ENCODE data around the gene BTBD18.
A peak's percentile ranks its signal among the peaks of the same experiment; 100 is the strongest.

BTBD18 gene

DNA sequence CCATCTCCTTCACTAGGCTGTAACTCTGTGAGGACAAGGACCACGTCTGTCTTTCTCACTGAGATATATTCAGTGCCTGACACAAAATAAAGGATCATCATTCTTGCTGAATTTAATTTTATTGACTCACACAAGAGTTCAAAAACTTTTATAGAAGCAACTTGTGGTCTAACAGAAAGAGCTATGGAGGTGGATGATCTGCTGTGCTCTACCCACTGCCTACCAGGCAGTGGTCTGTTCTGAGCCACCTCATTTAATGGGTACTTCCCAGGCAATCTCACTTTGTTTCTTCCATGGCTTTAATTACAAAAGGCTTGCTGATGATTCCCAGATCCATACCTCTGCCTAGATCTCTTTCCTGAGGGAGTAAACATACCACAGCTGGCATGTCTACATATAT, 4.7 kb downstream of the BTBD18 start:
- H3K27ac ChIP-seq = no peak overlapping the region
- TF ChIP-seq ZFX (IDR thresholded peaks at IDR 0.05; ENCODE audit: borderline replicate concordance) = no peak
- TF ChIP-seq, protein P1, sequence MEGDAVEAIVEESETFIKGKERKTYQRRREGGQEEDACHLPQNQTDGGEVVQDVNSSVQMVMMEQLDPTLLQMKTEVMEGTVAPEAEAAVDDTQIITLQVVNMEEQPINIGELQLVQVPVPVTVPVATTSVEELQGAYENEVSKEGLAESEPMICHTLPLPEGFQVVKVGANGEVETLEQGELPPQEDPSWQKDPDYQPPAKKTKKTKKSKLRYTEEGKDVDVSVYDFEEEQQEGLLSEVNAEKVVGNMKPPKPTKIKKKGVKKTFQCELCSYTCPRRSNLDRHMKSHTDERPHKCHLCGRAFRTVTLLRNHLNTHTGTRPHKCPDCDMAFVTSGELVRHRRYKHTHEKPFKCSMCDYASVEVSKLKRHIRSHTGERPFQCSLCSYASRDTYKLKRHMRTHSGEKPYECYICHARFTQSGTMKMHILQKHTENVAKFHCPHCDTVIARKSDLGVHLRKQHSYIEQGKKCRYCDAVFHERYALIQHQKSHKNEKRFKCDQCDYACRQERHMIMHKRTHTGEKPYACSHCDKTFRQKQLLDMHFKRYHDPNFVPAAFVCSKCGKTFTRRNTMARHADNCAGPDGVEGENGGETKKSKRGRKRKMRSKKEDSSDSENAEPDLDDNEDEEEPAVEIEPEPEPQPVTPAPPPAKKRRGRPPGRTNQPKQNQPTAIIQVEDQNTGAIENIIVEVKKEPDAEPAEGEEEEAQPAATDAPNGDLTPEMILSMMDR (IDR thresholded peaks at IDR 0.05) = no peak

DNA sequence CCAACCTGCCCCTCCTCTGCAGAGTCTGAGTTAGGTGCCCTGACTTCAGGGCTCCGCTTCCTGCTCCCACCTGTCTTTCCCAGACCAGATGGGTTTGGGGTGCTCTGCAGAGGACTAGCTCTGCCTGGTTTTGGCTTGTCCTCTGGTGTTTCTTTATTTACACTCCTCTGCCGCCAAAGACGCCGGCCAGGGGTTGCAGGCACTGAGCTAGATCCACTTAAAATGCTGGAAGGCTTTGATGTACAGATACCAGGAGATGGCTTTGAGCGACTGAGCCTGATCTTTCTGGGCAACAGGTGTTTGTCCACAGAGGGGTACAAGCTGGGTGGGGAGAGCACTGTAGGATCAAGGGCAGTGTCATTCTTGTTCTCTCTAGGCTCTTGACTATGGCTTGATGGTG, 6.4 kb downstream of the BTBD18 start:
- H3K27ac ChIP-seq = no peak overlapping the region
- TF ChIP-seq, protein P1 (IDR thresholded peaks at IDR 0.05) = no peak
- no peak for TF ChIP-seq ZFX (IDR thresholded peaks at IDR 0.05; ENCODE audit: borderline replicate concordance)

DNA sequence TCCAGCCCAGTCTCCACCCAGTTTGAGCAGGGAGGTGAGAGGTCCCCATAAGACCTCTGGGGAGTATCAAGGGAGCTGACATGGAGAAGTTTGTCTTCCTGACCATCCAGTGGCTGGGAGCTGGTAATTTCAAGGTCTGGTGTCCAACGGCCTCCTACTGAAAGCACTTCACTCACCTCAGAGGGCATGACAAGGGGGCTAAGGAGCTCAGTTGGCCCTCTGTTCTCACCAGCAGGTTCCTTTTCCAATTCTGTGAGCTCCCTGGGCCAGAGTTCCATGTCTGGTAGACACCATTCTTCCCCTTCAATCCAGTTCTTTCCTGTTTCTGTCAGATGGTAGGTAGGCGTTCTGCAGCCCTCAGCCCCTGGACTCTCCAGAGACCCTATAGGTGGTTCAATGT, 7.3 kb downstream of the BTBD18 start:
- no peak for TF ChIP-seq ZFX (IDR thresholded peaks at IDR 0.05; ENCODE audit: borderline replicate concordance)
- TF ChIP-seq, protein P1 (IDR thresholded peaks at IDR 0.05) = no peak
- H3K27ac ChIP-seq = no peak overlapping the region

DNA sequence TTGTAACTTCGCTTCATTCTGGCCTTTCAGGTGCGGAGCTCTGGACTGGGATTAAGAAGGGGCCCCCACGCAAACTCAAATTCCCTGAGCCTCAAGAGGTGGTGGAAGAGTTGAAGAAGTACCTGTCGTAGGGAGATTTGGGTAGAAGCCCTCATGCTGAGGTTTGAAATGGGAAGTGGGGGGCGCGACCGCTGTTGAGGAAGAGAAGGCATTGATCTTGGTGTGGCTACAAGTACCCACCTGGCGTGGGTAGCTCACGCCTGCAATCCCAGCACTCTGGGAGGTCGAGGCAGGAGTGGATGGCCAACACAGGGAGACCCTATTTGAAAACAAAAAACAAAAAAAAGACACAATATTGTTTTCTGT, 9.5 kb downstream of the BTBD18 start:
- TF ChIP-seq ZFX (IDR thresholded peaks at IDR 0.05; ENCODE audit: borderline replicate concordance) = no peak
- TF ChIP-seq, protein P1 (IDR thresholded peaks at IDR 0.05) = no peak
- H3K27ac ChIP-seq = peak overlapping the region; percentile 81

DNA sequence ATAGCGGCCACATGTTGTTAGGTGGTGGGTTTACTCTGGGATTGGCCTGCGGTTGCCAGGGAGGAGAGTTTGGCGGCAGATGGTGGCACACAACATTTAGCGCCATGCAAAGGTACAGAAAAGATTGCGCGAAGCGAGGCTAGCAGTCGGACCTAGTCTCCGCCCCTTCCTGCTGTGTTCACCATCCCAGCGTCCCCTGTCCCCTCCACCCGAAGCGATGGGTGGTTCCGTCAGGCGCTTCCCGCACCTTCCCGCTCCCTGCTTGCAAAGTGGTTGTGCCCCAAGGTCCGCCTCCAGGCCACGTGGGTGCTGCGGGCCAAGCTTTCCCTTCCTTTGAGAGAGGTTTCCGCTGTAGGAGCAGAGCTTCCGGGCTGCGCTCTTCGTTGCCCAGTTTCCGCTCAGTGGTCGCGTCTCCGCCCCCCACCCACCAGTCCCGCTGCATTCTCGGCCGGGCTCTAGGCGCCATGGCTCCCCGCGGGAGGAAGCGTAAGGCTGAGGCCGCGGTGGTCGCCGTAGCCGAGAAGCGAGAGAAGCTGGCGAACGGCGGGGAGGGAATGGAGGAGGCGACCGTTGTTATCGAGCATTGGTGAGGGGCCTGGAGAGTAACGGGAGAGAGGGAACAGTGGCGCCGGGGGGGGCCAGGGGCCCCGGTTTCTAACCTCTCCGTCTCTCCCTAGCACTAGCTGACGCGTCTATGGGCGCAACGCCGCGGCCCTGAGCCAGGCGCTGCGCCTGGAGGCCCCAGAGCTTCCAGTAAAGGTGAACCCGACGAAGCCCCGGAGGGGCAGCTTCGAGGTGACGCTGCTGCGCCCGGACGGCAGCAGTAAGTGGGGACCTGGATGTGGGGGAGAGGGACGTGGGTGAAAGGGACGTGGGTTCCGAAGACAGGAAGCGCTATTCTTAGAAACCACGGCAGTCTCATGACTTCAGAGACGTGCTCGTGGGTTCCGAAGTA, 10.2 kb downstream of the BTBD18 start, which contains the start of gene SELENOH:
TSS of gene SELENOH (plus strand) at position 360 of the 955 bp plus-strand sequence. CDS start at position 465, 105 bp downstream.
- TF ChIP-seq, protein P1 (IDR thresholded peaks at IDR 0.05) = no peak
- no peak for TF ChIP-seq ZFX (IDR thresholded peaks at IDR 0.05; ENCODE audit: borderline replicate concordance)
- H3K27ac ChIP-seq = peak within 1 kb of the TSS; percentile 81

DNA sequence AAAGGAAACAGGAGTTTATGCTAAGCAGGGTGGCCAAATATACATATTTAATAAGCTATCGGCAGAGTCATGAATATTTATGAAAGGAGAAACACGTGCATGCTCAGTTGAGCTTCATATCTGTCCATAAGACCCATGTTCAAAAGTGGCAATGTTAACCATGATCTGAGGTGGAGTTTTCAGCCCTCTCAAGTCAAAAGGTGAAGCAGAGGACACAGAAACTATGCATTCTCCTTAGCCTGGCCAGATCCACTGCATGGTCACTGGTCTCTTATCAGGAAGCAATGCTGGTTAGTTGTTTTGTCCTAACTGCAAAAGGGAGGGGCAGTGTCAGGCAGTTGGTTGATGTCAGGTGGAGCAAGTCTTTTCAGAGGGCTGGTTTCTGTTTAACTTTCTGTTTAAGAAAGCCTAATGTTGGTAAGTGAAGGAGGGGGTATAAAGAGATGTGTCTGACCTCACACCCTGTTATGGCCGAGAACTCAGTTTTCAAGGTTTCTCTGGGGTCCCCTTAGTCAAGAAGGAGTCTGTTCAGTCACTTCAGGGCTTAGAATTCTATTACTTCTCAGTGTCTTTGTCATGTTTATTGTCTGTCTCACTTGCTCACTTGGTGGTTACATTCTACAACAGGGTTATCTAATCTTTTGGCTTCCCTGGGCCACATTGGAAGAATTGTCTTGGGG, 15.9 kb downstream of the BTBD18 start:
- H3K27ac ChIP-seq = no peak overlapping the region
- TF ChIP-seq, protein P1 (IDR thresholded peaks at IDR 0.05) = no peak
- no peak for TF ChIP-seq ZFX (IDR thresholded peaks at IDR 0.05; ENCODE audit: borderline replicate concordance)

DNA sequence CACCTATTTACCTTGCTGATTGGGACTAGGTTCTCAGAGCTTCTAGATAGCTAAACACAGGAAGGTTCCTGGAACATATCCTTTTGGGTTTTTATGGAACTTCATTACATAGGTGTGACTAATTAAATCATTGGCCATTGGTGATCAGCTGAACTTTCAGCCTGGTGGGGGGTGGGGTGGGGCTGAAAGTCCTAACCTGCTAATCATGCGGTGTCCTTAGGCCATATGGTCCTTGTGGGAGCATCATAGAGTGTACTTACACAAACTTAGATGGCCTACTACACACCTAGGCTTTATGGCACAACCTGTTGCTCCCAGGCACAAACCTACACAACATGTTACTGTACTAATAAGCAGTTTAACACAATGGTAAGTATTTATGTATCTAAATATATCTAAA, 19.0 kb downstream of the BTBD18 start:
- no peak overlapping the region for H3K27ac ChIP-seq
- no peak for TF ChIP-seq ZFX (IDR thresholded peaks at IDR 0.05; ENCODE audit: borderline replicate concordance)
- TF ChIP-seq, protein P1 (IDR thresholded peaks at IDR 0.05) = no peak

Measured in 22Rv1 (cell line).